NB4 (cell line): ENCODE measurements around the gene SLC13A4.
"Not testable (repeated sequence)": the region's sequence is repeated elsewhere in the genome, so short reads cannot be mapped to it uniquely, and the experiment has no call there.

Experiments
- DNase-seq: peaks from one replicate; pipeline ENCODE4 v3.0.0; 2010; ENCODE audit warnings: low read depth
- H3K4me3 ChIP-seq: one replicate; pipeline ENCODE4 v1.5.1; 2011; ENCODE audit warnings: mild to moderate bottlenecking, low read depth, low read length, moderate library complexity
- MYC ChIP-seq: IDR thresholded peaks from 2 replicates; pipeline ENCODE4 v1.6.1; 2011; ENCODE audit warnings: low read depth, low read length
- POLR2A ChIP-seq: IDR thresholded peaks from 2 replicates; pipeline ENCODE4 v1.6.1; 2011; ENCODE audit warnings: mild to moderate bottlenecking; ENCODE audit not compliant: insufficient read length; ENCODE audit errors: extremely low read depth
- TF ChIP-seq, protein P1 (sequence below): IDR thresholded peaks from 2 replicates; pipeline ENCODE4 v1.6.1; 2011; ENCODE audit warnings: low read depth, low read length
- TF ChIP-seq, protein P2 (sequence below): IDR thresholded peaks from one replicate; pipeline ENCODE4 v1.5.1; 2012; ENCODE audit warnings: low read depth, low read length

SLC13A4 gene

DNA sequence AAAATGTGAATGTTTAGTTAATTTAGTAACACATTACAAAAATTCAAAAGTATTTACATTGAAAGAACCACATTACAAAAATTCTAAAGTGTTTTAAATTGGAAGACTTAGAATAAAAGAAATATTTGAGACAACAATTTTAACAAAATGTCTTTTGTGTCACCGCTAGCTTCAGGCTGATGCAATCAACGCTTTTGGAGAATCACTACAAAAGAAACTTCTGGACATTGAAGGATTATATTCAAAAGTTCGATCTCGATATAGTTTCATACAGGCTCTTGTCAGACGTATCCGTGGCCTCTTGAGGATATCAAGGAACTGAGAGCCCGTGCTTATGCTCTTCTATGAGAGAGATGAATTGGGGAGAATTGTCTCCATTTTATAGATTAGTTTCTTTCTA is 79.8 kb downstream of the SLC13A4 start:
- no peak overlapping the region for H3K4me3 ChIP-seq
- TF ChIP-seq, protein P1, sequence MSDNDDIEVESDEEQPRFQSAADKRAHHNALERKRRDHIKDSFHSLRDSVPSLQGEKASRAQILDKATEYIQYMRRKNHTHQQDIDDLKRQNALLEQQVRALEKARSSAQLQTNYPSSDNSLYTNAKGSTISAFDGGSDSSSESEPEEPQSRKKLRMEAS: no peak
- no peak for TF ChIP-seq POLR2A
- TF ChIP-seq, protein P2, sequence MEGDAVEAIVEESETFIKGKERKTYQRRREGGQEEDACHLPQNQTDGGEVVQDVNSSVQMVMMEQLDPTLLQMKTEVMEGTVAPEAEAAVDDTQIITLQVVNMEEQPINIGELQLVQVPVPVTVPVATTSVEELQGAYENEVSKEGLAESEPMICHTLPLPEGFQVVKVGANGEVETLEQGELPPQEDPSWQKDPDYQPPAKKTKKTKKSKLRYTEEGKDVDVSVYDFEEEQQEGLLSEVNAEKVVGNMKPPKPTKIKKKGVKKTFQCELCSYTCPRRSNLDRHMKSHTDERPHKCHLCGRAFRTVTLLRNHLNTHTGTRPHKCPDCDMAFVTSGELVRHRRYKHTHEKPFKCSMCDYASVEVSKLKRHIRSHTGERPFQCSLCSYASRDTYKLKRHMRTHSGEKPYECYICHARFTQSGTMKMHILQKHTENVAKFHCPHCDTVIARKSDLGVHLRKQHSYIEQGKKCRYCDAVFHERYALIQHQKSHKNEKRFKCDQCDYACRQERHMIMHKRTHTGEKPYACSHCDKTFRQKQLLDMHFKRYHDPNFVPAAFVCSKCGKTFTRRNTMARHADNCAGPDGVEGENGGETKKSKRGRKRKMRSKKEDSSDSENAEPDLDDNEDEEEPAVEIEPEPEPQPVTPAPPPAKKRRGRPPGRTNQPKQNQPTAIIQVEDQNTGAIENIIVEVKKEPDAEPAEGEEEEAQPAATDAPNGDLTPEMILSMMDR: no peak
- no peak for TF ChIP-seq MYC
- no peak for DNase-seq

DNA sequence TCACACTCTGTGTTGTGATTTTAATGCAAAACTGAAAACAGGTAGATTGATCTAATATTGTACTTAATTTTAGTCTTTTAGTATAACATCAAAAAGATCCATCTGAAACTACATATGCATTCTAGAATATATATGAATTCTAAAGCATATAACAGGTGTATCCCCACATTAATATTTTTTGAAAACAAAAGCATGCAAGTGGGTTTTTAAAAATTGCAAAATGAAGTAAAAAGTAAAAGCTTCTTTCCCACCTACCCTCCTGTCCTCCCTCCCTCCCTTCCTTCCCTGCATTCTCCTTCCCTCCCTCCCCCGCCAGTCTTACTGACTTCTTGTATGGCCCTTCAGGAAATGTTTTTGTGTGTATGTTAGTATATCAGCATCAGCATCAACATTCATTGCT is 80.2 kb downstream of the SLC13A4 start:
- TF ChIP-seq, protein P1: no peak
- TF ChIP-seq, protein P2: no peak
- no peak for TF ChIP-seq POLR2A
- no peak for TF ChIP-seq MYC
- DNase-seq: no peak
- no peak overlapping the region for H3K4me3 ChIP-seq

DNA sequence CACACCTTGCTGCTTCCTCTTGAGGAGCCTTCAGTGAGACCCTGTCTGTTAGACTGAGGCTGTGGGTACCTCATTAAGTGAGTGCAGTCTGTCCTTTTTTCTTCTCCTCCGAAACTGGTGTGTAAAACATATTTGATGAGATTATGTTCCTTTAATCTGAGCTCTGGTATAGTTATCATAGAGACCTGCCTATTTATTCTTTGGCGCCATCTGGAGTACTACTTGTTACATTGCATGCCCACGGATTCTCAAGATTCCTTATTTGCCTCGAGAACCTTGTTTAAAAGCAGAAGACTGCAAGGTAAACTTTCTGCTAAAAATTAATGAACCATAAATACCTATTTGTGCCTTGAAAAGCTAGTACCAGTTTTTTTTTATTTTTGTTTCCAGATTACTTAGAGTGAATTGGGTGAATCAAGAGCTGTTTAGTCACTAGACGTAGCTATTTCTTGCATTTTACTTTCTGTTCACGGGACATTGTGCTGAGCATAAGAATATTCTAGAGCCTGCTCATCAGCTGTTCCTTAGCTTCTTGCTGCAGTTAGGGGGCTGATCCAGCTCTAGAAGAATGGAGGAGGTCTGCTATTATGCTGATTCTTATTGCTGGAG is 82.6 kb downstream of the SLC13A4 start:
- no peak overlapping the region for H3K4me3 ChIP-seq
- TF ChIP-seq MYC: no peak
- TF ChIP-seq, protein P2: peak; percentile 54
- DNase-seq: peak; percentile 66

DNA sequence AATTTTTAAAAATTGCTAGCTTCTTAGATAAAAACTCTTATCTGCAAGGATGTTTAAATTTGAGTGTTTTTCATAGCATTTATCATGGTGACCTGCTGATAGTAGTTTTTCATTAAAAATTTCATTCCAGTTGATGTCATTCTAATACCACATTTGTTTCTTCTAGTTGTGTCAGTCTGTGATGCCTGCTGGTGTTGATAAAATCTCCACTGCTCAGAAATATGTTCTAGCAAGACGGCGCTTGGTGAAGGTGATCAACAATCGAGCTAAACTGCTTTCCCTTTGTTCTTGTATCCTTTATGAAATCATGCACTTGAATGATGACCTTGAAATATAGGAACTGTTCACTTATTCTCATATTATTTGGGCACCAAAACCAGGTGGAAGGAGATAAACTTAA is 83.3 kb downstream of the SLC13A4 start:
- TF ChIP-seq MYC (no peak), POLR2A (no peak)
- TF ChIP-seq, protein P2: no peak
- no peak for DNase-seq
- H3K4me3 ChIP-seq: no peak overlapping the region

DNA sequence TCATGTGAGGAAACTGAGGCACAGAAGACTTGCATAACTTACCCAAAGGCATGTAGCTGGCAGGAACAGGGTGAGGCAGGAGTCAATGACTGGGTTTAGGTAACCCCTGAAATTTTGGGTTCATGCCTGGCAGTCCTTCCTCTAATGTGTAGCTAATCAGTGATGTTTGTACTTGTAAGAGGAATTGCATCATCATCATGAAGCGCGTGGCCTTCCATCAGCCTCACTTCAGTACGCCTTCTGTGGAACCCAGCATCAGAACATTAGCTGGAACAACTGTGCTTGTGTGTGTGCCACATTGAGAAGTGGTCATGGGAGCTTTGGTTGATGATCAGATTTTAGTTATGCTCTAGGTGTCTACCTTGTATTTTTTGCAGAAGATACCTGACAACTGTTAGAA is 83.8 kb downstream of the SLC13A4 start:
- H3K4me3 ChIP-seq: no peak overlapping the region
- TF ChIP-seq, protein P1: no peak
- peak; percentile 32 for DNase-seq

DNA sequence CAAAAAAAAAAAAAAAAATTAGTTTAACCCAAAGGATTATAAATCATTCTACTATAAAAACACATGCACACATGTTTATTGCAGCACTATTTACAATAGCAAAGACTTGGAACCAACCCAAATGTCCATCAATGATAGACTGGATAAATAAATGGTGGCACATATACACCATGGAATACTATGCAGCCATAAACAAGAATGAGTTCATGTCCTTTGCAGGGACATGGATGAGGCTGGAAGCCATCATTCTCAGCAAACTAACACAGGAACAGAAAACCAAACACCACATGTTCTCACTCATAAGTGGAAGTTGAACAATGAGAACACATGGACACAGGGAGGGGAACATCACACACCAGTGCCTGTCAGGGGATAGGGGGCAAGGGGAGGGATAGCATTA is 88.3 kb downstream of the SLC13A4 start:
- not testable (repeated sequence) for H3K4me3 ChIP-seq, DNase-seq

DNA sequence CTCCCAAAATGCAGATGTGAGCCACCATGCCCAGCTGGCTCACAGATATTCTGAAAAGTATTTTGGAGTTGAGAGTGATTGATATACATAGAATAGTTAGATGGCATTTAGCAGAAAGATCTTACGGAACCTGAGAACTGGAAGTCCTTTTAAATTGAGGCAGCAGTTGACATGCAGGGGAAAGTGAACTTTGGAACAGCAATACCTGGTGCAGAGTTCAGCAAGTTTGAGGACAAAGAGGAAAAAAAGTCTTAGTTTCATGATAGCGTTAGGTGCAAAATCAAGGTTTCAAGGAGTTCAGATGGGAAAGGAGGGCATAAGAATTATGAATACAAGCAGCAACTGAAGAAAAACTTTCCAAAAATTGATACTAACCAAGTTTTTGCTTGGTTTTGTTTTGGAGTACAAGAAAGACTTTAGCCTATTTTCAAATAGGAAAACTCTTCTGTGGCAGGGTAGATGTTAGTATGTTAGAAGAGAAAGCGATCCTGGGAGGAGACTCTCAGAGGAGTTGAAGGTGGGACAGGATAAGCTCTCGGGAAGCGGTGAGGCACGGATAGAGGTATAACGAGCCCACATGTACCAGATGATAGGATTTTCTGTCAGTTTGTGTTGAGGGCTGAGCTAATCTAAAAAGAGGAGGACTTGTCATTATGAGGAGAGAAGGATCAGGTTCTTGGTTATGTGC is 93.7 kb downstream of the SLC13A4 start:
- H3K4me3 ChIP-seq: no peak overlapping the region
- TF ChIP-seq, protein P1: no peak
- TF ChIP-seq MYC (no peak), POLR2A (no peak)
- TF ChIP-seq, protein P2: no peak
- no peak for DNase-seq
